H9 (cell line): Measurements from ENCODE around the gene CCDC85B. TPM values are rescaled to one million over a fixed set of nuclear protein-coding genes. Genes with fewer than 3 reads are reported as not detected.
A peak's percentile ranks its signal among the peaks of the same experiment; 100 is the strongest.

ENCODE experiments used
- DNase-seq: peaks from one replicate; pipeline ENCODE4 v3.0.0-alpha.2; 2017
- H2AFZ ChIP-seq: one replicate; pipeline ENCODE4 v1.6.1; 2013; ENCODE audit warnings: mild to moderate bottlenecking, low read length, control low read depth, moderate library complexity
- H2AK5ac ChIP-seq: 2 replicates; pipeline ENCODE4 v1.6.1; 2013; ENCODE audit warnings: low read length, control low read depth, mixed read lengths; ENCODE audit not compliant: insufficient read length
- H2BK120ac ChIP-seq: one replicate; pipeline ENCODE4 v1.6.1; 2013; ENCODE audit warnings: low read depth, mild to moderate bottlenecking, low read length, control low read depth, inconsistent platforms; ENCODE audit not compliant: poor library complexity, severe bottlenecking
- H2BK12ac ChIP-seq: 2 replicates; pipeline ENCODE4 v1.6.1; 2013; ENCODE audit warnings: low read length, control low read depth, mixed read lengths, low read depth; ENCODE audit not compliant: insufficient read length
- H2BK15ac ChIP-seq: 2 replicates; pipeline ENCODE4 v1.6.1; 2013; ENCODE audit warnings: low read depth, low read length, control low read depth
- H2BK20ac ChIP-seq: one replicate; pipeline ENCODE4 v1.6.1; 2013; ENCODE audit warnings: low read depth, mild to moderate bottlenecking, low read length, control low read depth, inconsistent platforms; ENCODE audit not compliant: poor library complexity, severe bottlenecking
- H2BK5ac ChIP-seq: 2 replicates; pipeline ENCODE4 v1.6.1; 2013; ENCODE audit warnings: low read length, control low read depth, mixed read lengths; ENCODE audit not compliant: insufficient read length
- H3K14ac ChIP-seq: 2 replicates; pipeline ENCODE4 v1.6.1; 2013; ENCODE audit warnings: low read length, control low read depth; ENCODE audit not compliant: insufficient read depth
- H3K18ac ChIP-seq: 2 replicates; pipeline ENCODE4 v1.6.1; 2013; ENCODE audit warnings: low read depth, mild to moderate bottlenecking, mixed read lengths, low read length, control low read depth; ENCODE audit not compliant: insufficient read length
- H3K23ac ChIP-seq: 2 replicates; pipeline ENCODE4 v1.6.1; 2013; ENCODE audit warnings: low read length, control low read depth, mixed read lengths, low read depth; ENCODE audit not compliant: insufficient read length
- H3K23me2 ChIP-seq: 2 replicates; pipeline ENCODE4 v1.6.1; 2013; ENCODE audit warnings: low read depth, mild to moderate bottlenecking, mixed read lengths, low read length, control low read depth; ENCODE audit not compliant: insufficient read length, poor library complexity, severe bottlenecking
- H3K27ac ChIP-seq: 2 replicates; pipeline ENCODE4 v1.5.1; 2013; ENCODE audit warnings: low read length, control low read depth, mixed read lengths, low read depth; ENCODE audit not compliant: insufficient read length
- H3K27me3 ChIP-seq: 2 replicates; pipeline ENCODE4 v1.6.1; 2013; ENCODE audit warnings: low read length, control low read depth, inconsistent platforms; ENCODE audit not compliant: insufficient read depth
- H3K4ac ChIP-seq: 2 replicates; pipeline ENCODE4 v1.6.1; 2013; ENCODE audit warnings: low read depth, mild to moderate bottlenecking, control low read depth, inconsistent platforms, low read length, moderate library complexity
- H3K4me1 ChIP-seq: 2 replicates; pipeline ENCODE4 v1.6.1; 2013; ENCODE audit warnings: low read length, control low read depth, inconsistent platforms; ENCODE audit not compliant: insufficient read depth
- H3K4me2 ChIP-seq: 2 replicates; pipeline ENCODE4 v1.6.1; 2013; ENCODE audit warnings: low read length, control low read depth, mixed read lengths; ENCODE audit not compliant: insufficient read length, insufficient read depth
- H3K56ac ChIP-seq: 2 replicates; pipeline ENCODE4 v1.6.1; 2013; ENCODE audit warnings: low read depth, mild to moderate bottlenecking, mixed read lengths, low read length, control low read depth; ENCODE audit not compliant: insufficient read length
- H3K79me1 ChIP-seq: 2 replicates; pipeline ENCODE4 v1.6.1; 2013; ENCODE audit warnings: low read depth, mild to moderate bottlenecking, moderate library complexity, low read length, control low read depth, inconsistent platforms; ENCODE audit not compliant: insufficient read depth, poor library complexity, severe bottlenecking
- H3K79me2 ChIP-seq: 2 replicates; pipeline ENCODE4 v1.6.1; 2013; ENCODE audit warnings: low read length, control low read depth, inconsistent platforms; ENCODE audit not compliant: insufficient read depth
- H3K9ac ChIP-seq: 2 replicates; pipeline ENCODE4 v1.6.1; 2013; ENCODE audit warnings: low read length, control low read depth, mixed read lengths; ENCODE audit not compliant: insufficient read length; ENCODE audit errors: extremely low read depth
- H3K9me3 ChIP-seq: one replicate; pipeline ENCODE4 v1.6.1; 2013; ENCODE audit warnings: low read depth, low read length, inconsistent platforms; ENCODE audit not compliant: control insufficient read depth
- H3T11ph ChIP-seq: one replicate; pipeline ENCODE4 v1.6.1; 2013; ENCODE audit warnings: mild to moderate bottlenecking, low read length, control low read depth, inconsistent platforms
- H4K20me1 ChIP-seq: one replicate; pipeline ENCODE4 v1.6.1; 2013; ENCODE audit not compliant: control insufficient read depth, insufficient read length, insufficient read depth
- H4K5ac ChIP-seq: 2 replicates; pipeline ENCODE4 v1.6.1; 2013; ENCODE audit warnings: low read depth, mild to moderate bottlenecking, mixed read lengths, low read length, control low read depth; ENCODE audit not compliant: insufficient read length
- H4K8ac ChIP-seq: replicated peaks from 2 replicates; pipeline ENCODE4 v1.6.1; 2013; ENCODE audit warnings: low read length, control low read depth, mixed read lengths, low read depth; ENCODE audit not compliant: insufficient read length
- H4K91ac ChIP-seq: 2 replicates; pipeline ENCODE4 v1.6.1; 2013; ENCODE audit warnings: low read depth, mild to moderate bottlenecking, moderate library complexity, mixed read lengths, low read length, control low read depth; ENCODE audit not compliant: insufficient read length
- H3K27ac Mint-ChIP-seq, 3 experiments: 2 replicates in 2 of 3; 3 replicates in 1 of 3; pipeline ENCODE4 v1.8.0; 2020 to 2021; ENCODE audit warnings: mixed read lengths in 3 of 3, mild to moderate bottlenecking in 1 of 3, moderate library complexity in 1 of 3
- H3K27me3 Mint-ChIP-seq: 2 replicates; pipeline ENCODE4 v1.8.0; 2021; ENCODE audit warnings: low read depth, mild to moderate bottlenecking, moderate library complexity, mixed read lengths
- H3K36me3 Mint-ChIP-seq, 3 experiments: 2 replicates in 2 of 3; 3 replicates in 1 of 3; pipeline ENCODE4 v1.8.0; 2020 to 2021; ENCODE audit warnings: low read depth in 3 of 3, mixed read lengths in 3 of 3; ENCODE audit not compliant: insufficient read depth in 1 of 3
- H3K4me1 Mint-ChIP-seq, 2 experiments: 2 replicates each; pipeline ENCODE4 v1.8.0; 2020; ENCODE audit warnings: mixed read lengths in 2 of 2
- H3K4me3 Mint-ChIP-seq, 2 experiments: 2 replicates in 1 of 2; 3 replicates in 1 of 2; pipeline ENCODE4 v1.8.0; 2020 to 2021; ENCODE audit warnings: mild to moderate bottlenecking in 2 of 2, mixed read lengths in 2 of 2, moderate library complexity in 1 of 2
- H3K9me3 Mint-ChIP-seq, 2 experiments: 2 replicates in 1 of 2; 3 replicates in 1 of 2; pipeline ENCODE4 v1.8.0; 2020; ENCODE audit warnings: mild to moderate bottlenecking in 2 of 2, mixed read lengths in 2 of 2, moderate library complexity in 1 of 2
- WGBS: extraction: QIAGEN DNeasy Blood & Tissue Kit; methylation state at CpG from one replicate; pipeline ENCODE4 v1.1.7; 2013; ENCODE audit warnings: missing lambda C conversion rate, low lambda C conversion rate, mixed read lengths; ENCODE audit not compliant: insufficient read length; ENCODE audit errors: extremely low coverage; 5-methylcytosine and 5-hydroxymethylcytosine counted together
- total RNA-seq: library from RNA; stranded (reverse); gene quantifications from 2 replicates; pipeline ENCODE4 v1.2.1, GENCODE V29; 2021
- TF ChIP-seq, protein P1 (sequence below): fragments of 200-600 bp; sonication (generic); conservative IDR thresholded peaks from 3 replicates; pipeline ENCODE4 v1.8.0; 2021; ENCODE audit warnings: antibody characterized with exemption, mild to moderate bottlenecking

Gene CCDC85B
- total RNA-seq, 1 experiment from 2014 or later, result 23.3 TPM

DNA sequence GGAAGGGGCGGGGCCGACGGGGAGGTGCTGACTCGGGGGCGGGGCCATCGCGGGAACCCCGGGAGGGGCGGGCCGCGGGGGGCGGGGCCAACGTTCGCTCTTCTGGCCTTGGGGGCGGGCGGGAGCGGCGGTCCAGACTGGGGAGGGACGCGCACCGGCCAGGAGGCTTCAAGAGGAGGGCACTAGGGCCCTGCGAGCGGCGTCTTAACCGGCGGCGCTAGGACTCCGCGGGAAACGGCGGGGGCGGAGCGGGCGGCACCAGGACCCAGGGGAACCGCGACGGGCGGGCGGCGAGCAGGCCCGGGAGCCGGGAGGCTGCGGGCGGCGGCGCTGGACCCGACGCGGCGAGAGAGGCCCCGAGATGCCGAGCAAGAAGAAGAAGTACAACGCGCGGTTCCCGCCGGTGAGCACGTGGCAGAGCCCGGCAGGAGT lies 28.7 kb downstream of the CCDC85B start, which contains the start of gene DRAP1:
Gene DRAP1, plus strand, starts transcription at position 286 of the 432 bp plus-strand sequence. Its CDS starts 76 bp downstream, at position 362.
- Histone ChIP-seq H3K4ac (no peak within 1 kb of the TSS), H3K23me2 (peaks cover 11% of the 10 kb centered on the region), H3K14ac (peak within 1 kb of the TSS; percentile 92), H2BK12ac (no peak within 1 kb of the TSS), H3K9me3 (no peaks in the 10 kb centered on the region), H4K20me1 (no peaks in the 10 kb centered on the region), H3K79me2 (no peaks in the 10 kb centered on the region), H4K5ac (no peak within 1 kb of the TSS), H3T11ph (no peak within 1 kb of the TSS), H3K27me3 (no peaks in the 10 kb centered on the region), H2BK15ac (no peak within 1 kb of the TSS), H2BK5ac (no peak within 1 kb of the TSS), H3K4me1 (no peaks in the 10 kb centered on the region; the same call in 1 of the 2 replicates), H2AFZ (no peak within 1 kb of the TSS), H3K4me2 (peak within 1 kb of the TSS; percentile 60), H3K27ac (no peak within 1 kb of the TSS), H2BK120ac (no peak within 1 kb of the TSS), H3K18ac (peak within 1 kb of the TSS; percentile 56), H2BK20ac (no peak within 1 kb of the TSS), H3K79me1 (no peaks in the 10 kb centered on the region), H4K91ac (no peak within 1 kb of the TSS), H3K56ac (no peak within 1 kb of the TSS), H3K23ac (no peak within 1 kb of the TSS), H2AK5ac (no peak within 1 kb of the TSS), H4K8ac (no peak within 1 kb of the TSS), H3K9ac (peak within 1 kb of the TSS; percentile 81)
- WGBS, result no CpG with 5 or more reads among the region's 59 CpGs
- TF ChIP-seq, protein P1, sequence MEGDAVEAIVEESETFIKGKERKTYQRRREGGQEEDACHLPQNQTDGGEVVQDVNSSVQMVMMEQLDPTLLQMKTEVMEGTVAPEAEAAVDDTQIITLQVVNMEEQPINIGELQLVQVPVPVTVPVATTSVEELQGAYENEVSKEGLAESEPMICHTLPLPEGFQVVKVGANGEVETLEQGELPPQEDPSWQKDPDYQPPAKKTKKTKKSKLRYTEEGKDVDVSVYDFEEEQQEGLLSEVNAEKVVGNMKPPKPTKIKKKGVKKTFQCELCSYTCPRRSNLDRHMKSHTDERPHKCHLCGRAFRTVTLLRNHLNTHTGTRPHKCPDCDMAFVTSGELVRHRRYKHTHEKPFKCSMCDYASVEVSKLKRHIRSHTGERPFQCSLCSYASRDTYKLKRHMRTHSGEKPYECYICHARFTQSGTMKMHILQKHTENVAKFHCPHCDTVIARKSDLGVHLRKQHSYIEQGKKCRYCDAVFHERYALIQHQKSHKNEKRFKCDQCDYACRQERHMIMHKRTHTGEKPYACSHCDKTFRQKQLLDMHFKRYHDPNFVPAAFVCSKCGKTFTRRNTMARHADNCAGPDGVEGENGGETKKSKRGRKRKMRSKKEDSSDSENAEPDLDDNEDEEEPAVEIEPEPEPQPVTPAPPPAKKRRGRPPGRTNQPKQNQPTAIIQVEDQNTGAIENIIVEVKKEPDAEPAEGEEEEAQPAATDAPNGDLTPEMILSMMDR, result no peak
- Mint-ChIP-seq H3K9me3 (no peaks in the 10 kb centered on the region; a peak in 1 of 5 replicates), H3K4me1 (peaks cover 21 to 28% of the 10 kb centered on the region in 2 experiments), H3K27ac (peak within 1 kb of the TSS in 2 of 3 experiments; percentile 72 to 86; a peak in 2 of 7 replicates), H3K27me3 (peaks cover 4% of the 10 kb centered on the region), H3K4me3 (peak within 1 kb of the TSS; percentile 84 to 93), H3K36me3 (peaks cover 1 to 25% (median 23%) of the 10 kb centered on the region in 3 experiments; a peak in 6 of 7 replicates)
- peak; percentile 99 for DNase-seq
